GM19395 (cell line): ENCODE data around the gene FTCDNL1.

Source experiments
- ATAC-seq: cut with Tn5 transposase; IDR thresholded peaks from one replicate; pipeline ENCODE4 v1.9.1; 2021; ENCODE audit warnings: mild to moderate bottlenecking, moderate library complexity; ENCODE audit not compliant: unreplicated experiment

Gene FTCDNL1

GRCh38 chr2:199842631-199843395 is 8.2 kb downstream of the FTCDNL1 start:
- ATAC-seq = no peak

GRCh38 chr2:199841409-199841808 is 9.6 kb downstream of the FTCDNL1 start:
- ATAC-seq = no peak

GRCh38 chr2:199838399-199838798 is 12.6 kb downstream of the FTCDNL1 start:
- no peak for ATAC-seq

GRCh38 chr2:199836943-199837342 is 14.0 kb downstream of the FTCDNL1 start:
- no peak for ATAC-seq

GRCh38 chr2:199833525-199833924 is 17.5 kb downstream of the FTCDNL1 start:
- no peak for ATAC-seq

- no peak for ATAC-seq
Measured at GRCh38 chr2:199830531-199830930, 20.5 kb downstream of the FTCDNL1 start.

GRCh38 chr2:199829628-199830027 is 21.4 kb downstream of the FTCDNL1 start:
- no peak for ATAC-seq

- no peak for ATAC-seq
Measured at GRCh38 chr2:199819746-199820145, 31.2 kb downstream of the FTCDNL1 start.

GRCh38 chr2:199818754-199819153 is 32.2 kb downstream of the FTCDNL1 start:
- no peak for ATAC-seq

GRCh38 chr2:199818026-199818425 is 33.0 kb downstream of the FTCDNL1 start:
- no peak for ATAC-seq

GRCh38 chr2:199814817-199815211 is 36.2 kb downstream of the FTCDNL1 start:
- no peak for ATAC-seq

GRCh38 chr2:199814101-199814816 is 36.7 kb downstream of the FTCDNL1 start:
- no peak for ATAC-seq

- no peak for ATAC-seq
Measured at GRCh38 chr2:199812493-199812892, 38.5 kb downstream of the FTCDNL1 start.

GRCh38 chr2:199811346-199811745 is 39.6 kb downstream of the FTCDNL1 start:
- no peak for ATAC-seq

GRCh38 chr2:199810422-199811171 is 40.4 kb downstream of the FTCDNL1 start:
- no peak for ATAC-seq

GRCh38 chr2:199807966-199808365 is 43.0 kb downstream of the FTCDNL1 start:
- ATAC-seq = no peak

- ATAC-seq = no peak
Measured at GRCh38 chr2:199806179-199806578, 44.8 kb downstream of the FTCDNL1 start.

- no peak for ATAC-seq
Measured at GRCh38 chr2:199804831-199805230, 46.2 kb downstream of the FTCDNL1 start.

GRCh38 chr2:199798831-199799580 is 52.0 kb downstream of the FTCDNL1 start:
- ATAC-seq = no peak

GRCh38 chr2:199797431-199798403 is 53.3 kb downstream of the FTCDNL1 start:
- no peak for ATAC-seq
